ENCODE data around the gene GIT1.

DNA sequence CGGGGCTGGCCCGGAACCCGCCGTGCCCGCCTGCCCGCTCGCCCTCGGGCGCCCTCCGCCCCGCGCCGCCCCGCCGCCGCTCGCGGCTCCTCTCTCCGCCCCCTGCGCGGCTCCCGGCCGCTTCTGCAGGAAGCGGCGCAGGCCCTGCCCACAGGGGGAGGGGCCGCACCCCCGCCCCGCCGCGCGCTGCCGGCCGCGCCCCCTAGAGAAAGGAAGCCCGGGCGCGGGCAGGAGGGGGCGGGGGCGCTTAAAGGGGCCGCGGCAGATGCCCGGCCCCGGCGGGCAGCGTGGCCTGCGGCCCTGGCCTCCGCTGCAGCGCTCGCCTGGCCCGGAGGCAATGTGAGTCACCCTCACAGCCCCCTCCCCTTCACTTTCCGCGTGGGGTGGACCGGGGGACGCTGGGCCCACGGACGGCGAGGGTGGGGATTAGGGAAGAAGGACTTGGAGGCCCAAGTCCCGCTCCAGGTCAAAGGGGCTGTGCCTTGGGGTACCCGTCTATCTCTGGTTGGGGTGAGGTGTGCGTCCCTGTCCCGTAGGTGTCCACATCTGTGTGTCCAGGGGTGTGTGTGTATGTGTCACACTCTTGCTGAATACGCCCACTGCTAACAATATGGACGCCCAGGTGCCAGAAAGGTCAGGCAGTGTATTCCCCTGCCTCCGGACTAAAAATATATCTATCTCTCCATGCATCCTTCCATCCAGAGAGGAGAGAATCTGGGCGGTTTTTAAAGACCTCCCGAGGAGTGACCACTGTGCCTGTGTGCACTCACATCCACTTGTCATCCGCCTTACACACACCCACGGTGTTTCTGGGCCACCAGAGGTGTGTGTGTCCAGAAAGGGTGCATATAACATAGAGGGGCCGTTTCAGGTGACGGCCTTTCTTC, at the start of gene GIT1:
- TF ChIP-seq ZBTB42 (CRISPR knock-in tag; IDR thresholded peaks at IDR 0.05) = no peak
- no peak for TF ChIP-seq KLF9 (CRISPR knock-in tag; IDR thresholded peaks at IDR 0.05; ENCODE audit: low read depth)
- no peak for TF ChIP-seq PCBP1 (IDR thresholded peaks at IDR 0.05; ENCODE audit: borderline replicate concordance, low read depth, low read length)
